Esophagus muscularis mucosa (tissue), 4 donors: ENCODE measurements around the gene ZNF516. TPM values are rescaled to one million over a fixed set of nuclear protein-coding genes. Genes with fewer than 3 reads are reported as not detected.

Experiments used
- DNase-seq: peaks from one replicate; pipeline ENCODE4 v3.0.0-alpha.2; 2017; ENCODE audit errors: extremely low spot score
- H3K27ac ChIP-seq, 4 donors: fragments of 200-600 bp; sonication (generic); replicated peaks in 1 of 4; 1 replicate in 3 of 4; 2 replicates in 1 of 4; pipeline ENCODE4 v1.5.1; 2016 to 2019; ENCODE audit warnings: mild to moderate bottlenecking in 1 of 4
- H3K27me3 ChIP-seq, 4 donors: fragments of 200-600 bp; sonication (generic); one replicate each; pipeline versions ENCODE4 v1.5.1 to v1.6.0; 2016 to 2019
- H3K36me3 ChIP-seq, 4 donors: fragments of 200-600 bp; sonication (generic); one replicate each; pipeline ENCODE4 v1.5.1; 2016 to 2019
- H3K4me1 ChIP-seq, 4 donors: fragments of 200-600 bp; sonication (generic); one replicate each; pipeline ENCODE4 v1.5.1; 2016 to 2019
- H3K4me3 ChIP-seq, 4 donors: fragments of 200-600 bp; sonication (generic); 1 replicate in 2 of 4; 2 replicates in 2 of 4; pipeline ENCODE4 v1.5.1; 2016 to 2019; ENCODE audit warnings: mild to moderate bottlenecking in 4 of 4, moderate library complexity in 1 of 4
- H3K9me3 ChIP-seq, 4 donors: fragments of 200-600 bp; sonication (generic); 1 replicate in 3 of 4; 2 replicates in 1 of 4; pipeline ENCODE4 v1.5.1; 2016 to 2019
- EP300 ChIP-seq: sonication (generic); formaldehyde crosslinking; IDR thresholded peaks from one replicate; pipeline ENCODE4 v1.6.1; 2017; ENCODE audit warnings: antibody characterized with exemption
- POLR2A ChIP-seq: fragments of 450-650 bp; IDR thresholded peaks from one replicate; pipeline ENCODE4 v1.6.1; 2017; ENCODE audit warnings: antibody characterized with exemption, moderate library complexity, mild to moderate bottlenecking, low read depth
- POLR2AphosphoS5 ChIP-seq, 2 donors: sonication (generic); formaldehyde crosslinking; IDR thresholded peaks; one replicate each; pipeline ENCODE4 v1.6.1; 2017; ENCODE audit warnings: antibody characterized with exemption in 2 of 2
- WGBS: methylation state at CpG from one replicate; pipeline ENCODE4 v1.1.5; 2018; 5-methylcytosine and 5-hydroxymethylcytosine counted together
- intact Hi-C: fragments of 100-400 bp; cut with DNase I; formaldehyde crosslinking; loops from one replicate; pipeline ENCODE4 v1.15.1; 2023
- total RNA-seq, 4 donors: library from RNA; depleted of rRNA; stranded (reverse); fragments of >200 nt; gene quantifications; one replicate each; pipeline versions ENCODE4 v1.1.0 to v1.2.1, GENCODE V29; 2016
- TF ChIP-seq, protein P1 (sequence below), 3 experiments: fragments of 200-600 bp in 2 of 3; fragments of 450-650 bp in 1 of 3; sonication (generic) in 2 of 3; IDR thresholded peaks; one replicate each; pipeline ENCODE4 v1.5.1; 2017 to 2019; ENCODE audit warnings: antibody characterized with exemption in 3 of 3, mild to moderate bottlenecking in 2 of 3, moderate library complexity in 1 of 3

ZNF516 gene
- total RNA-seq, 4 donors from 2014 or later = 28.5 to 44.9 (median 35.8) TPM

DNA sequence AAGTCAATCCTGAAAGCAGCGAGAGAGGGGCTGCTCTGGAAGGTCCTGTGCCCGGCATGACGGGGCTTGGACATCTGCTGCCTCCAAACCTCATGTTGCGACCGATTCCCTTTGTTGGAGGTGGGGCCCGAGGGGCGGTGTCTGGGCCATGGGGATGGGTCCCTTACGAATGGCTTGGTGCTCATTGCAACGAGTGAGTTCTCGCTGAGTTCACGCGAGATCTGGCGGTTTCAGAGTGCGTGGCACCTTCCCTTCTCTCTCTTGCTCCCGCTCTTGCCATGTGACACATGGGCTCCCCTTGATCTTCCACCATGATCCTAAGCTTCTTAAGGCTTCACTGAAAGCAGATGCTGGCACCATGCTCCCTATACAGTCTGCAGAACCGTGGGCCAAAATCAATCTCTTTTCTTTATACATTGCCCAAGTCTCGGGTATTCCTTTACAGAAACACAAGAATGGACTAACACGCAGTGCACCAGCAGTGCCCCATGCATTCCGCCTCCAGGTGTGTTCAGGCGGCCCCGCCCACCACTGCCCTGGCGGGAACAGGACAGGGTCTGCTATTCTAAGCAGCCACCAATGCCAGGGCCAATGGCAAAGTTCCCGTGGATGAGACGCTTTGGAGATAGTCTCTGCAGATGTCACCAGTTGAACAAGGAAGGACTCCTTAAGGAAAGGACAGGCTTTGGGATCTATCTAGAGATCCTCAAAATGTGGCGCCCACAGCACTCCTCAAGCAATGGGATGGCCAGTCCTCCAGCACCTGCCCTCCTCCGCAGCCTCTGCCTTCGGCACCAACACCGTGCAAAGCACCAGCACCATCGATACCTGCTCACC lies 63.4 kb downstream of the ZNF516 start:
- Histone ChIP-seq H3K27ac (no peak overlapping the region), H3K36me3 (peaks cover 0 to 27% (median 12%) of the 10 kb centered on the region in 4 donors), H3K27me3 (no peaks in the 10 kb centered on the region), H3K4me3 (no peak overlapping the region), H3K4me1 (peaks cover 14 to 60% (median 45%) of the 10 kb centered on the region in 4 donors), H3K9me3 (no peaks in the 10 kb centered on the region)
- intact Hi-C loops = no loop called here
- TF ChIP-seq POLR2A = no peak
- TF ChIP-seq POLR2AphosphoS5 (IDR thresholded peaks at IDR 0.05) = no peak
- 96% methylated on average over 27 of the region's 29 CpGs for WGBS
- DNase-seq = no peak

DNA sequence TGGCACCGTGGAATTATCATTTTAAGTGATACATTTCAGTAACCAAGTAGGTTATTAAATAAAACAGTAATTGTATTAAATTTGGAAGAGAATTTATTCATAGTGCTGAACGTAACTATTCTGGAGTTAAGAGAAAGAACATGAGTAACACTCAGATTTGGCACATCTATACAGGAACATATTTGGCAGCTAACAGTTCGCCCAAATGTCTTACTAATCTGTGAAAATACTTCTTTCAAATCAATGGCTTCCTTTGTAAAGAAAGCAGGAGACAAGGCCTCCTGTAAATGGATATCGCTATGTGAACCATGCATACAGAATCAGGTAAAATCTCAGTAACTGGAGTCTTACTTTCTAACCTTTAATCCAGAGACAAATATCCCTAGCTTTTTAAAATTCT lies 64.4 kb downstream of the ZNF516 start:
- intact Hi-C loops = no loop called here
- peaks cover 0 to 20% (median 12%) of the 10 kb centered on the region in 4 donors for H3K36me3 ChIP-seq
- H3K27me3 ChIP-seq = no peaks in the 10 kb centered on the region
- H3K27ac ChIP-seq = no peak overlapping the region
- 65% methylated on average over 4 of the region's 4 CpGs for WGBS
- TF ChIP-seq, protein P1, sequence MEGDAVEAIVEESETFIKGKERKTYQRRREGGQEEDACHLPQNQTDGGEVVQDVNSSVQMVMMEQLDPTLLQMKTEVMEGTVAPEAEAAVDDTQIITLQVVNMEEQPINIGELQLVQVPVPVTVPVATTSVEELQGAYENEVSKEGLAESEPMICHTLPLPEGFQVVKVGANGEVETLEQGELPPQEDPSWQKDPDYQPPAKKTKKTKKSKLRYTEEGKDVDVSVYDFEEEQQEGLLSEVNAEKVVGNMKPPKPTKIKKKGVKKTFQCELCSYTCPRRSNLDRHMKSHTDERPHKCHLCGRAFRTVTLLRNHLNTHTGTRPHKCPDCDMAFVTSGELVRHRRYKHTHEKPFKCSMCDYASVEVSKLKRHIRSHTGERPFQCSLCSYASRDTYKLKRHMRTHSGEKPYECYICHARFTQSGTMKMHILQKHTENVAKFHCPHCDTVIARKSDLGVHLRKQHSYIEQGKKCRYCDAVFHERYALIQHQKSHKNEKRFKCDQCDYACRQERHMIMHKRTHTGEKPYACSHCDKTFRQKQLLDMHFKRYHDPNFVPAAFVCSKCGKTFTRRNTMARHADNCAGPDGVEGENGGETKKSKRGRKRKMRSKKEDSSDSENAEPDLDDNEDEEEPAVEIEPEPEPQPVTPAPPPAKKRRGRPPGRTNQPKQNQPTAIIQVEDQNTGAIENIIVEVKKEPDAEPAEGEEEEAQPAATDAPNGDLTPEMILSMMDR (IDR thresholded peaks at IDR 0.05) = no peak
- no peak for TF ChIP-seq POLR2AphosphoS5 (IDR thresholded peaks at IDR 0.05)
- TF ChIP-seq EP300 = no peak
- TF ChIP-seq POLR2A = no peak
- no peaks in the 10 kb centered on the region for H3K9me3 ChIP-seq
- DNase-seq = no peak
- peaks cover 14 to 60% (median 47%) of the 10 kb centered on the region in 4 donors for H3K4me1 ChIP-seq
- H3K4me3 ChIP-seq = no peak overlapping the region

DNA sequence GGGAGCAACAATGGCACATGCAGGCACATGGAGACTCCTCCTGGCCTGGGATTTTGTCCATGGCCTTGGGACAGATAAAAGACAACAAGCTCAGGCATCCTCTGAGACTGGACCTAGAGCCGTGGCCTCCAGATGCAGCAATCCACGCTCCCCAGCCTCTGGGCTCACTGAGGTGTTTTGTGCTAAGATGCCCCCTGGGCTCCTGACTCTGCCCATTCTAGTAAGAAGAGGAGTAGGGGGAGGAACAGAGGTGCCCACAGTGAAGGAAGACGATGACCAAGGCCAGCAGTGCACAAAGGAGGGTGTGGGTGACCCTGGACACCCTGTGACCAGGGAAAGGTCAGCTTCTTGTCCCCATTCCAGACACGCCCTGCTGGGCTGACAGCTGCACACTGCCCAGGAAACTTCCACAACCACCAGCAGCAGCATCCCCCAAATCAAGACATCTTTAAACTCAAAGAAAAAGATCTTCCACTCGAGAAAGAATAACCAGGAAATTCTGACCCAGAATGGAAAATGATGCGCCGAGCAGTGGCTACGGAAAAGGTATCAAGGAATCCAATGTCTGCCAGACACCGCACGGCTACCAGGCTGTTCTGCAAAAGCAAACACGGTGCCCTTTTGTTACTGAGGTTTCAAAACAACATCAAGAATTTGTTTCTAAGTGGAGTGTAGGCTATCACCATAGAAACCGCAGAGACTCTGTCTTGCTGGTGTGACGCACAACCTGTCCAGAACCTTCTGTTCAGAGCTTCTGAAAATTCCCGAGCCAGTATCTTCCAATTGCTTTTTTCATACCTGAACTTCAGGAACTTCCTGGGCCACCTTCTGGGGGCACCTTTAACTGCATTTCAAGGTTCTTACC lies 65.5 kb downstream of the ZNF516 start:
- DNase-seq = no peak
- intact Hi-C loops = no loop called here
- 86% methylated on average over 14 of the region's 14 CpGs for WGBS

DNA sequence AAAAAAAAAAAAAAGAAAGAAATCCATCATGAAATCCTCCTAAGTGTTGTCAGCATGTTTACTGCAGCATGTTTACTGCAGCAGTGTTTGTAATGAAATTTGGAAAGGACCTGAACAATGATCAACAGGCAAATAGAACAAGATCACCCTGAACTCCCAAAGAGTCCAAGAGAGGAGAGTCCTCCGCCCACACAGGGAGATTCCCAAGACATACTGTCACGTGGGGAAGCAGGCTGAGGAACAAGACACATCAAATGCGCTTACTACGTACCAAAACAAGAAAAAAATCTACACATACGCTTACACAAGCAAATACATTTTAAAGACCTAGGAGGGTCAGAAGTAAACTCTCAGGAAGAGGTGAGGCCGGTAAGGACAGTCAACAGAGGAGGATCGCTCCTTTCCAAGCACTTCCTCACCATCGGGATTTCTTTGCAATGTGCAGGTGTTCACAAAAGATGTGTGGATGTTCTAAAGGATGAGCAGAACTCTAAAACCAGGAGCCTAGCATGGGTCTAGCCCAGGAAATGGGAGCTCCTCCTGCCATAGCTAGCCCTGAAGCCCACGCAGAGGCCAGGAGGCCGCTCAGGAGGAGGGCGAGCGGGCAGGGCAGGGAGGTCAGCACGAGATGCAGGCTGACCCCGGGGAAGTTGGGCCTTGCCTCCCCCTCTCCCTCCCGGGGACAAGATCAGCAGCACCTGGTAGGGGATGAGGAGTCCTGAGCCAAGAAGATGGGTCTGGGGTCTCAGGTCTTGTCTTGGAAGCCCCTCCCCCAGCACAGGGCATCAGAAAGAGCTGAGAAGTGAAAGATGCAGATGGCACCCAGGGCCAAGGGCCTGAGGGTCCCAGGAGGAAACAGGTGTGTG lies 66.4 kb downstream of the ZNF516 start:
- Histone ChIP-seq H3K9me3 (no peaks in the 10 kb centered on the region), H3K36me3 (peaks cover 0 to 13% (median 10%) of the 10 kb centered on the region in 4 donors), H3K27me3 (no peaks in the 10 kb centered on the region), H3K4me3 (no peak overlapping the region), H3K4me1 (peaks cover 14 to 55% (median 50%) of the 10 kb centered on the region in 4 donors), H3K27ac (no peak overlapping the region)
- TF ChIP-seq POLR2AphosphoS5 (IDR thresholded peaks at IDR 0.05) (no peak), EP300 (no peak), POLR2A (no peak)
- TF ChIP-seq, protein P1 (IDR thresholded peaks at IDR 0.05) = no peak
- no peak for DNase-seq
- intact Hi-C loops = no loop called here
- 81% methylated on average over 15 of the region's 15 CpGs for WGBS

More for the DNA sequence above, 65.5 kb downstream of the ZNF516 start:
- Histone ChIP-seq H3K4me1 (peaks cover 14 to 56% (median 50%) of the 10 kb centered on the region in 4 donors), H3K27me3 (no peaks in the 10 kb centered on the region), H3K4me3 (no peak overlapping the region), H3K36me3 (peaks cover 0 to 20% (median 12%) of the 10 kb centered on the region in 4 donors), H3K27ac (peak overlapping the region in 1 of 4 donors; percentile 23), H3K9me3 (no peaks in the 10 kb centered on the region)
- TF ChIP-seq, protein P1 (IDR thresholded peaks at IDR 0.05) = no peak
- TF ChIP-seq POLR2A (no peak), POLR2AphosphoS5 (IDR thresholded peaks at IDR 0.05) (no peak), EP300 (no peak)
